Activated CD8-positive, alpha-beta memory T cell treated with anti-CD3 and anti-CD28 coated beads for 36 hours (primary cell): ENCODE data around the gene ZNF579. TPM values are rescaled to one million over a fixed set of nuclear protein-coding genes. Genes with fewer than 3 reads are reported as not detected.

Source experiments
- CTCF ChIA-PET: fragments of 350-600 bp; sonication (Branson Sonifier 250); formaldehyde crosslinking; loops from one replicate; lab custom pipeline; 2021; ENCODE audit warnings: antibody characterized with exemption; lab: Charles Lee
- POLR2A ChIA-PET: fragments of 350-600 bp; sonication (Branson Sonifier 250); formaldehyde crosslinking; loops from one replicate; lab custom pipeline; 2021; ENCODE audit warnings: antibody characterized with exemption; lab: Charles Lee
- total RNA-seq, 2 experiments: library from RNA; stranded (reverse); gene quantifications; one replicate each; pipeline ENCODE4 v1.2.3, GENCODE V29; 2021

ZNF579 gene
- total RNA-seq, 2 experiments from 2014 or later: 6.9 to 7.5 TPM

- CTCF ChIA-PET: interaction anchor here (1.2 kb wide), 1 partner anchor 9 kb away, joined by 4 read pairs; no protein-coding TSS in a partner anchor
- POLR2A ChIA-PET: no interaction called here
Measured at GRCh38 chr19:55614711-55615542, 34.3 kb upstream of the ZNF579 start.

GRCh38 chr19:55613930-55614710, 33.5 kb upstream of the ZNF579 start:
- ChIA-PET POLR2A (no interaction called here), CTCF (interaction anchor here (1.2 kb wide), 1 partner anchor 18 kb away, joined by 4 read pairs; no protein-coding TSS in a partner anchor)

GRCh38 chr19:55613396-55613795, 32.7 kb upstream of the ZNF579 start:
- ChIA-PET POLR2A (no interaction called here), CTCF (interaction anchor here (1.2 kb wide), 1 partner anchor 18 kb away, joined by 4 read pairs; no protein-coding TSS in a partner anchor)

- CTCF ChIA-PET: interaction anchor here (0.5 kb wide), 1 partner anchor 100 kb away, joined by 4 read pairs; no protein-coding TSS in a partner anchor
- POLR2A ChIA-PET: no interaction called here
Measured at GRCh38 chr19:55611983-55612645, 31.5 kb upstream of the ZNF579 start.

GRCh38 chr19:55611300-55611982, 30.8 kb upstream of the ZNF579 start:
- CTCF ChIA-PET: interaction anchor here (0.7 kb wide), 1 partner anchor 27 kb away, joined by 5 read pairs; no protein-coding TSS in a partner anchor
- POLR2A ChIA-PET: no interaction called here

GRCh38 chr19:55609326-55609725, 28.7 kb upstream of the ZNF579 start:
- ChIA-PET CTCF (interaction anchor here (4.1 kb wide), 1 partner anchor 22 kb away, joined by 25 read pairs; no protein-coding TSS in a partner anchor), POLR2A (no interaction called here)

- CTCF ChIA-PET: interaction anchor here (0.7 to 4.1 kb wide), 15 partner anchors 9 to 465 kb away, joined by 3 to 25 read pairs (median 5); partner anchors contain the start of genes CCDC106, ZNF628 and ZNF784
- POLR2A ChIA-PET: interaction anchor here (0.5 to 1.5 kb wide), 3 partner anchors 27 to 138 kb away, joined by 3 to 7 read pairs (median 4); partner anchors contain the start of gene ZNF581
Measured at GRCh38 chr19:55606817-55607216, 26.2 kb upstream of the ZNF579 start.

GRCh38 chr19:55606471-55606787, 25.8 kb upstream of the ZNF579 start:
- POLR2A ChIA-PET: interaction anchor here (0.5 to 1.5 kb wide), 3 partner anchors 19 to 36 kb away, joined by 4 to 7 read pairs (median 4); partner anchors contain the start of genes ZNF581 and ZNF784

GRCh38 chr19:55605637-55606470, 25.2 kb upstream of the ZNF579 start, which contains the start of gene ZNF865:
Gene ZNF865 (plus strand): TSS chr19:55605647. CDS start chr19:55613619, 7,972 bp downstream.
- CTCF ChIA-PET: interaction anchor here (0.6 to 4.1 kb wide), 17 partner anchors 9 to 611 kb away, joined by 3 to 25 read pairs (median 5); partner anchors contain the start of genes CCDC106, ZNF628 and ZNF784
- POLR2A ChIA-PET: interaction anchor here (0.5 to 1.5 kb wide), 4 partner anchors 19 to 37 kb away, joined by 3 to 7 read pairs (median 4); partner anchors contain the start of genes ZNF581 and ZNF784

More at GRCh38 chr19:55606471-55606787, 25.8 kb upstream of the ZNF579 start:
- CTCF ChIA-PET: interaction anchor here (0.6 to 4.1 kb wide), 17 partner anchors 9 to 610 kb away, joined by 3 to 25 read pairs (median 5); partner anchors contain the start of genes CCDC106, ZNF628 and ZNF784

- ChIA-PET POLR2A (interaction anchor here (1.0 to 1.5 kb wide), 3 partner anchors 20 to 38 kb away, joined by 3 to 4 read pairs (median 4); partner anchors contain the start of genes ZNF581 and ZNF784), CTCF (interaction anchor here (0.8 to 4.1 kb wide), 10 partner anchors 10 to 138 kb away, joined by 3 to 25 read pairs (median 5); partner anchors contain the start of gene ZNF784)
Measured at GRCh38 chr19:55605207-55605636, 24.6 kb upstream of the ZNF579 start.

GRCh38 chr19:55603581-55604292, 23.1 kb upstream of the ZNF579 start:
- CTCF ChIA-PET: interaction anchor here (0.5 to 1.5 kb wide), 5 partner anchors 10 to 542 kb away, joined by 3 to 4 read pairs (median 3); partner anchors contain the start of gene ZNF784
- POLR2A ChIA-PET: interaction anchor here (0.7 kb wide), 1 partner anchor 25 kb away, joined by 4 read pairs; no protein-coding TSS in a partner anchor

GRCh38 chr19:55603115-55603514, 22.5 kb upstream of the ZNF579 start:
- CTCF ChIA-PET: no interaction called here
- POLR2A ChIA-PET: no interaction called here

GRCh38 chr19:55602104-55603001, 21.7 kb upstream of the ZNF579 start:
- ChIA-PET POLR2A (no interaction called here), CTCF (interaction anchor here (1.0 to 1.7 kb wide), 2 partner anchors 29 to 98 kb away, joined by 4 to 5 read pairs; no protein-coding TSS in a partner anchor)

- ChIA-PET POLR2A (no interaction called here), CTCF (interaction anchor here (0.6 to 1.7 kb wide), 3 partner anchors 30 to 97 kb away, joined by 4 to 5 read pairs (median 4); no protein-coding TSS in a partner anchor)
Measured at GRCh38 chr19:55601084-55601483, 20.4 kb upstream of the ZNF579 start.

- CTCF ChIA-PET: interaction anchor here (1.7 kb wide), 1 partner anchor 97 kb away, joined by 4 read pairs; no protein-coding TSS in a partner anchor
- POLR2A ChIA-PET: interaction anchor here (1.4 kb wide), 1 partner anchor 42 kb away, joined by 5 read pairs; the partner anchor contains the start of gene ZNF581
Measured at GRCh38 chr19:55600662-55601028, 20.0 kb upstream of the ZNF579 start.
